ENCODE data around the gene FBLL1.

Gene FBLL1

GRCh38 chr5:168575391-168576372 is 46.6 kb downstream of the FBLL1 start:
- H3K9me3 ChIP-seq (ENCODE audit: severe bottlenecking), result no peaks in the 10 kb centered on the region
- ATAC-seq (ENCODE audit: low read depth) (no peak), DNase-seq (ENCODE audit: low spot score) (no peak)
- H3K36me3 ChIP-seq (ENCODE audit: low read depth), result peaks cover 68% of the 10 kb centered on the region
- H3K4me3 ChIP-seq (ENCODE audit: severe bottlenecking), result no peak overlapping the region
- no peaks in the 10 kb centered on the region for H3K27me3 ChIP-seq (ENCODE audit: insufficient read depth, poor library complexity, severe bottlenecking)
- peaks cover 32% of the 10 kb centered on the region for H3K4me1 ChIP-seq (ENCODE audit: insufficient read depth, poor library complexity, severe bottlenecking)
- TF ChIP-seq, protein P1, sequence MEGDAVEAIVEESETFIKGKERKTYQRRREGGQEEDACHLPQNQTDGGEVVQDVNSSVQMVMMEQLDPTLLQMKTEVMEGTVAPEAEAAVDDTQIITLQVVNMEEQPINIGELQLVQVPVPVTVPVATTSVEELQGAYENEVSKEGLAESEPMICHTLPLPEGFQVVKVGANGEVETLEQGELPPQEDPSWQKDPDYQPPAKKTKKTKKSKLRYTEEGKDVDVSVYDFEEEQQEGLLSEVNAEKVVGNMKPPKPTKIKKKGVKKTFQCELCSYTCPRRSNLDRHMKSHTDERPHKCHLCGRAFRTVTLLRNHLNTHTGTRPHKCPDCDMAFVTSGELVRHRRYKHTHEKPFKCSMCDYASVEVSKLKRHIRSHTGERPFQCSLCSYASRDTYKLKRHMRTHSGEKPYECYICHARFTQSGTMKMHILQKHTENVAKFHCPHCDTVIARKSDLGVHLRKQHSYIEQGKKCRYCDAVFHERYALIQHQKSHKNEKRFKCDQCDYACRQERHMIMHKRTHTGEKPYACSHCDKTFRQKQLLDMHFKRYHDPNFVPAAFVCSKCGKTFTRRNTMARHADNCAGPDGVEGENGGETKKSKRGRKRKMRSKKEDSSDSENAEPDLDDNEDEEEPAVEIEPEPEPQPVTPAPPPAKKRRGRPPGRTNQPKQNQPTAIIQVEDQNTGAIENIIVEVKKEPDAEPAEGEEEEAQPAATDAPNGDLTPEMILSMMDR (IDR thresholded peaks at IDR 0.05; ENCODE audit: poor library complexity, severe bottlenecking), result no peak
- H3K27ac ChIP-seq (ENCODE audit: poor library complexity, severe bottlenecking), result no peak overlapping the region

DNA sequence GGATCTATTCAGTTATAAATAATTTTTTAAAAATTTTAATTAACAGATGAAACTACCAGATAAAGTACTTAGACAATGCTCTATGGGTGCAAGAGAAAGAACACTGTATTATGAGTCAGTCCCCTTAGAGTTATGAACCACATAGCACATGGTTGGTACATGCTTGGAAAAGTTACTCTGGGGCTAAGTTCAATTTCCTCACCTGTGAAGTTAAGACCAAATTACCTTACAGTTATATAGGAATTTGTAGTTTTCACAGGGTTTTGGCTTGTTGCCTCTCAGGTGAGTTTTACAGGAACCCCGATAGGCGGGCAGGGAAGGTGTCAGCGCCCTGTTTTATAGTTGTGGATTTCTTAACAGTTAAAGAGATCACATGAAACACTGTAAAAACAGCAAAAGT is 48.9 kb downstream of the FBLL1 start:
- H3K27ac ChIP-seq (ENCODE audit: poor library complexity, severe bottlenecking), result peak overlapping the region; percentile 88

DNA sequence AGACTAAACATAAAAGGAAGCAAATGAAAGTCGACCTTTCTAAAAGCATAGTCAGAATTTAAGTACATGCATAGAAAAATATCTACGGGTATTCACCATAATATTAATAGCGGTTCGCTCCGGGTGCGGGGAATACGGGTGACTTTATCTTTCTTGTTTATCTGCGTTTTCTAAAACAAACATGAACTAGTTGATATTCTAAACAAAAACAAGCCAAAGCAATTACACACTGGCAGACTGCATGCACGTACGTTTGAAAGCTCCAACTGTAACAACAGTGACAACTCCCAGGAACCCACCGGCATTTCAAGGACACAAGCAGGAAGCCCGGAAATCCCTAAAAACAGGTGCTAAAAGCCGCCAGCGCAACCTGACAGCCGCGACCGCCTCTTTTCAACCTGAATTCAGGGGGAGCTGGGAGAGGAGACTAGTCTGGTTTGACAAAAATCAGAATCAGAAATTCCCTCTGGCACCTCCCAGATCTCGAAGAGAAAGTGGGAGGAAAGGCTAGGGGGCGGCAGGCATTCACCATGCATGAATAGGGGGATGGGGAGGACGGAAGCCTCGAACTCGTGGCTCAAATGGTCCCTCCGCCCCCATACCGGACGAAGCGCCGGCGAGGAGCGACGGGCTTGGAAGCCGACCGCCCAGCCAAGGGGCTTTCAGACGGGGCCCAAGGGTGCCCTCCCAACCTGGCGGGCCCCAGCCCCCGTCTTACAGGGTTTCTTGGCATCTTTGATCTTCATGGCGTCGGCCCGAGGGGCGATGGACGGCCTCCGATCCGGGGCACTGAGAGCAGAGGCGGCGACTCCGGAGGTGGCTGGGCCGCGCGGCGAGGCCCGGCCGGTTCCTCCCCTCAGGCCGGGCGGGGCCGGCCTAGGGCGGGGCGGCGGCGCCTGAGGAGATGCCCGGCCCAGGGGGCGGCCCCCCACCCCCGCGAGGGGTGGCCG is 49.7 kb downstream of the FBLL1 start, which contains the start of gene PANK3:
Gene PANK3 (minus strand): TSS at position 831 of the 950 bp plus-strand sequence. CDS start 85 bp downstream, at position 746.
- ATAC-seq (ENCODE audit: low read depth) (peak; percentile 70), DNase-seq (ENCODE audit: low spot score) (peak; percentile 82)
- Histone ChIP-seq H3K4me1 (ENCODE audit: insufficient read depth, poor library complexity, severe bottlenecking) (peaks cover 27% of the 10 kb centered on the region), H3K27ac (ENCODE audit: poor library complexity, severe bottlenecking) (peak within 1 kb of the TSS; percentile 88), H3K36me3 (ENCODE audit: low read depth) (peaks cover 45% of the 10 kb centered on the region), H3K4me3 (ENCODE audit: severe bottlenecking) (peak within 1 kb of the TSS; percentile 68), H3K9me3 (ENCODE audit: severe bottlenecking) (no peaks in the 10 kb centered on the region), H3K27me3 (ENCODE audit: insufficient read depth, poor library complexity, severe bottlenecking) (no peaks in the 10 kb centered on the region)
- TF ChIP-seq, protein P1 (IDR thresholded peaks at IDR 0.05; ENCODE audit: poor library complexity, severe bottlenecking), result peak; percentile 22

More for the DNA sequence above, 48.9 kb downstream of the FBLL1 start:
- no peaks in the 10 kb centered on the region for H3K9me3 ChIP-seq (ENCODE audit: severe bottlenecking)
- H3K27me3 ChIP-seq (ENCODE audit: insufficient read depth, poor library complexity, severe bottlenecking), result no peaks in the 10 kb centered on the region
- TF ChIP-seq, protein P1 (IDR thresholded peaks at IDR 0.05; ENCODE audit: poor library complexity, severe bottlenecking), result no peak
- H3K36me3 ChIP-seq (ENCODE audit: low read depth), result peaks cover 48% of the 10 kb centered on the region
- DNase-seq (ENCODE audit: low spot score) (no peak), ATAC-seq (ENCODE audit: low read depth) (no peak)
- H3K4me3 ChIP-seq (ENCODE audit: severe bottlenecking), result peak overlapping the region; percentile 68
- peaks cover 27% of the 10 kb centered on the region for H3K4me1 ChIP-seq (ENCODE audit: insufficient read depth, poor library complexity, severe bottlenecking)

DNA sequence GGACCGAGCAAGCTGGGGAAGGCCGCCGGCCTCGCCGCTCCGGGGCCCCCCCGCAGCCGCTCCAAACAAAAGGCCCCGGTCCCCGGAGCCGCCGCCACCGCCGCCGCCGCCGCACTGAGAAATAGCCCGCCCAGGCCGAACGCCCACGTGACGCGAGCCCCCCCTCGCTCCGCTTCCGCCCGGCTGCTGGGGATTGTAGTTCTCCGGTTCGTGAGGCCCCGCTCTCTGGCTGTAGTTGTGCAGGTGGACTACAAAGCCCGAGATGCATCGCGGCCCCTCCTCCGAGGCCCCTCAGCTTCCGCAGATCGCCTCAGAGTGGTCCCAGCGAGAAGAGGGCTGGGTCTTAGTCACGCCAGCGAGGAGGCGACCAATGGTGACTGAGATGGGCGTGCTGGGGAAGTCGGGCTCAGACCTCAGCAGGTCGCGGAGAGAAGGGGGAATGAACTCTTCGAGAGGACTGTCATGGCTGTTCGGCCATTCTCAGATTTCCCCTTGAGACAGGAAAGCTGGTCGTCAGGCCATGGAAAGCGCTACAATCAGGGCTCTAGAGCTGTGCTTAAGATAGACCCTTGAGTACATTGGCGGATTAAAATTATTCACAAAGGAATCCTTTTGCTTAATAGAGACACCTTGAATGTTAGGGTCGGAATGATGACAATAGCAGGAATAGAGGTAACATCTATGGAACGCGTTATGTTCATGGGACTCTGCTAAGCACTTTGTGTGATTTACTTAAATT is 50.6 kb downstream of the FBLL1 start:
- peak overlapping the region; percentile 68 for H3K4me3 ChIP-seq (ENCODE audit: severe bottlenecking)
- DNase-seq (ENCODE audit: low spot score) (peak; percentile 100), ATAC-seq (ENCODE audit: low read depth) (peak; percentile 96)
- peak overlapping the region; percentile 88 for H3K27ac ChIP-seq (ENCODE audit: poor library complexity, severe bottlenecking)
- peaks cover 27% of the 10 kb centered on the region for H3K4me1 ChIP-seq (ENCODE audit: insufficient read depth, poor library complexity, severe bottlenecking)
- TF ChIP-seq, protein P1 (IDR thresholded peaks at IDR 0.05; ENCODE audit: poor library complexity, severe bottlenecking), result no peak
- H3K9me3 ChIP-seq (ENCODE audit: severe bottlenecking), result no peaks in the 10 kb centered on the region
- peaks cover 36% of the 10 kb centered on the region for H3K36me3 ChIP-seq (ENCODE audit: low read depth)
- H3K27me3 ChIP-seq (ENCODE audit: insufficient read depth, poor library complexity, severe bottlenecking), result no peaks in the 10 kb centered on the region
